CD4-positive, CD25-positive, alpha-beta regulatory T cell (primary cell): ENCODE results near the gene HOPX. TPM values are rescaled to one million over a fixed set of nuclear protein-coding genes. Genes with fewer than 3 reads are reported as not detected.
A peak's percentile ranks its signal among the peaks of the same experiment; 100 is the strongest.
"Not testable (repeated sequence)": the region's sequence is repeated elsewhere in the genome, so short reads cannot be mapped to it uniquely, and the experiment has no call there.

Experiments
- ATAC-seq, 2 donors: fragments of 150-1000 bp; cut with Tn5 transposase; one replicate each; pipeline ENCODE4 v1.10.0; 2021; ENCODE audit warnings: low read depth in 2 of 2, moderate number of reproducible peaks in 2 of 2, moderate library complexity in 1 of 2
- DNase-seq, 3 donors: peaks; one replicate each; pipeline versions ENCODE4 v3.0.0 to v3.0.0-alpha.2; 2012 to 2022; ENCODE audit warnings: mixed read lengths in 1 of 3
- H3K27ac ChIP-seq: one replicate; pipeline ENCODE4 v1.7.0; 2013; ENCODE audit warnings: mild to moderate bottlenecking, low read length; ENCODE audit not compliant: insufficient read depth, poor library complexity, severe bottlenecking
- H3K27me3 ChIP-seq: one replicate; pipeline ENCODE4 v1.7.0; 2013; ENCODE audit warnings: low read length; ENCODE audit not compliant: control insufficient read depth, insufficient read depth
- H3K36me3 ChIP-seq: one replicate; pipeline ENCODE4 v1.7.0; 2013; ENCODE audit warnings: mild to moderate bottlenecking, low read length, moderate library complexity; ENCODE audit not compliant: control insufficient read depth, insufficient read depth
- H3K4me1 ChIP-seq: 2 replicates; pipeline ENCODE4 v1.7.0; 2013; ENCODE audit warnings: mild to moderate bottlenecking, low read length; ENCODE audit not compliant: insufficient read depth, control insufficient read depth, poor library complexity, severe bottlenecking
- H3K4me3 ChIP-seq: one replicate; pipeline ENCODE4 v1.7.0; 2013; ENCODE audit warnings: low read depth, mild to moderate bottlenecking, low read length, moderate library complexity
- H3K9me3 ChIP-seq, 2 experiments: 1 replicate in 1 of 2; 2 replicates in 1 of 2; pipeline ENCODE4 v1.7.0; 2013; ENCODE audit warnings: low read length in 2 of 2, mild to moderate bottlenecking in 1 of 2, moderate library complexity in 1 of 2; ENCODE audit not compliant: control insufficient read depth in 2 of 2
- H3K27ac Mint-ChIP-seq, 3 donors: one replicate each; pipeline ENCODE4 v1.8.0; 2020 to 2022; ENCODE audit warnings: mild to moderate bottlenecking in 3 of 3, mixed read lengths in 3 of 3, moderate library complexity in 2 of 3
- H3K27me3 Mint-ChIP-seq: one replicate; pipeline ENCODE4 v1.8.0; 2022; ENCODE audit warnings: mild to moderate bottlenecking, mixed read lengths
- H3K36me3 Mint-ChIP-seq: one replicate; pipeline ENCODE4 v1.8.0; 2020; ENCODE audit warnings: mixed read lengths
- H3K4me1 Mint-ChIP-seq, 4 donors: one replicate each; pipeline ENCODE4 v1.8.0; 2020 to 2022; ENCODE audit warnings: mixed read lengths in 4 of 4, mild to moderate bottlenecking in 1 of 4
- H3K4me3 Mint-ChIP-seq, 4 donors: one replicate each; pipeline ENCODE4 v1.8.0; 2020 to 2022; ENCODE audit warnings: mild to moderate bottlenecking in 4 of 4, mixed read lengths in 4 of 4, moderate library complexity in 3 of 4
- H3K9me3 Mint-ChIP-seq, 7 donors: one replicate each; pipeline ENCODE4 v1.8.0; 2020 to 2022; ENCODE audit warnings: mixed read lengths in 7 of 7, mild to moderate bottlenecking in 3 of 7, moderate library complexity in 2 of 7
- polyA plus RNA-seq, 4 donors: library from polyadenylated mRNA; unstranded; fragments of 300-500 nt; fragmentation: Illumina TruSeq; gene quantifications; one replicate each; pipeline ENCODE4 v1.2.3, GENCODE V29; 2021
- total RNA-seq: library from RNA; stranded (reverse); gene quantifications from one replicate; pipeline ENCODE4 v1.2.3, GENCODE V29; 2022

The HOPX gene
- 1.9 TPM for total RNA-seq
- polyA plus RNA-seq: 10 to 100 TPM in 2 of 4 donors, 1 to 10 TPM in 2; 1.4 to 13.3 (median 9.3) TPM

DNA sequence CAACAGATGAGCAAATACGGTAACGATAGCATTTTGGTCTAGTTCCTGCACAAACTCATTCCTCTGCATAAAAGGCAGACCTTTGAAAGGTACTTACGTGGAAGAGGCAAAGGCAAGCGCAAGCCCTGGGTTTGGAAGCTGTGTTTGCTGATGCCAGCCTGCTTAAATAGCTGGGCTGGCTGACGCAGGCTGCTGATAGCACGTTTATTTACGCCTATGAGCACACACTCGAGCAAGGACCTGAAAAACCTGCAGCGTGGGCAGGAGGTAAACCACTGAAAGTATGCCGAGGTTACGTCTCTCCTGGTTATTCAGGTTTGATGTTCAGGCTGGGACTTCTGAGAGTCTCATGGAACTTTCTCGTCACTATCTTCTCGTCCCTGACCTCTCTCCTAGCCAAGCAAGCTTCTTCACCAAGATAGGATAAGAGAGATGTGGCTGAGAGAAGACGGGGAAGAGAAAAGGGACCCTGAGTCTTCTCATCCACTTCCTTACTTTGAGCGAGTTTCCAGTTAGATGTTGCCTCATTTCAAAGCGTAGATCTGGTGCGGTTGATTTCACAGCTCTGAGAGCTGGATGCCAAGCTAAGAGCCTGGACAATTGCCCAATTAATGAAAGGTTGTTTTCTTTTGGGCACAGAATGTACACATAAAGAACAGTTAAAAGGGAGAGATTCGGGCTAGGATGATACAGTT is at the start of gene HOPX:
TSS of gene HOPX (minus strand) at position 139 of the 695 bp plus-strand sequence. CDS start 23,480 bp downstream, outside the sequence.
- Histone ChIP-seq H3K27me3 (peaks cover 10% of the 10 kb centered on the region), H3K27ac (no peak within 1 kb of the TSS), H3K4me1 (peaks cover 4% of the 10 kb centered on the region), H3K4me3 (peak within 1 kb of the TSS; percentile 57), H3K36me3 (no peaks in the 10 kb centered on the region), H3K9me3 (no peaks in the 10 kb centered on the region)
- H3K36me3 Mint-ChIP-seq: no peaks in the 10 kb centered on the region
- H3K27ac Mint-ChIP-seq: peak within 1 kb of the TSS in 2 of 3 donors; percentile 21 to 43
- H3K4me3 Mint-ChIP-seq: peak within 1 kb of the TSS in 2 of 4 donors; percentile 47 to 55
- peaks cover 36% of the 10 kb centered on the region for H3K27me3 Mint-ChIP-seq
- peaks cover 0 to 4% (median 0%) of the 10 kb centered on the region in 7 donors for H3K9me3 Mint-ChIP-seq
- DNase-seq (peak in 2 of 3 donors; percentile 12 to 17), ATAC-seq (peak in 1 of 2 donors; percentile 42)
- peaks cover 0 to 13% (median 3%) of the 10 kb centered on the region in 4 donors for H3K4me1 Mint-ChIP-seq

GRCh38 chr4:56730097-56730496 is 49.0 kb upstream of the HOPX start:
- H3K27ac ChIP-seq: no peak overlapping the region
- Mint-ChIP-seq H3K4me3 (no peak overlapping the region), H3K36me3 (no peaks in the 10 kb centered on the region), H3K27ac (no peak overlapping the region), H3K4me1 (peaks cover 0 to 6% (median 0%) of the 10 kb centered on the region in 4 donors), H3K27me3 (no peaks in the 10 kb centered on the region), H3K9me3 (peaks cover 0 to 11% (median 0%) of the 10 kb centered on the region in 7 donors)
- no peaks in the 10 kb centered on the region for H3K4me1 ChIP-seq
- H3K9me3 ChIP-seq: no peaks in the 10 kb centered on the region
- H3K4me3 ChIP-seq: no peak overlapping the region
- ATAC-seq (no peak), DNase-seq (no peak)
- peaks cover 2% of the 10 kb centered on the region for H3K27me3 ChIP-seq
- no peaks in the 10 kb centered on the region for H3K36me3 ChIP-seq

DNA sequence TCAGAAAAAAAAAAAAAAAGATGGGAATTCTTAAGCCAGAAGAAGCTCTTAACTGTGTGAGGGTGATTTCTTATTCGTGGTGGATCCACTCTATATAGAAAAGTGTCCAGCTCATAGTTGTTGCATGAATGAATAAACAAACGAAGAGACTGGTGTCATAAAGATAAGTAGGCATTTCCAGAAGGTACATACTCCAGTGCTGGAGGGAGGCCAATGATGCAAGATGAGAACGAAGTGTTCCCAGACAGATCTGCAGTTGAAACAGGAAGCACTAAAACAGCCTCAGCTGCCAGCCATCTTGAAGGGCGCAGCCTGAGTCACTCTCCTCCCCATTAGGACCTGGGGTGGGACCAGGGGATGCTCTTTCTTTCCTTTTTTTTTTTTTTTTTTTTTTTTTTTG is 47.4 kb upstream of the HOPX start:
- Histone ChIP-seq H3K27ac (no peak overlapping the region), H3K4me1 (no peaks in the 10 kb centered on the region), H3K4me3 (no peak overlapping the region), H3K27me3 (peaks cover 2% of the 10 kb centered on the region), H3K9me3 (no peaks in the 10 kb centered on the region), H3K36me3 (no peaks in the 10 kb centered on the region)
- H3K27me3 Mint-ChIP-seq: no peaks in the 10 kb centered on the region
- no peak overlapping the region for H3K4me3 Mint-ChIP-seq
- ATAC-seq: no peak
- DNase-seq: no peak
- no peak overlapping the region for H3K27ac Mint-ChIP-seq
- no peaks in the 10 kb centered on the region for H3K36me3 Mint-ChIP-seq
- peaks cover 0 to 7% (median under 1%) of the 10 kb centered on the region in 4 donors for H3K4me1 Mint-ChIP-seq
- H3K9me3 Mint-ChIP-seq: peaks cover 0 to 11% (median 1%) of the 10 kb centered on the region in 7 donors

DNA sequence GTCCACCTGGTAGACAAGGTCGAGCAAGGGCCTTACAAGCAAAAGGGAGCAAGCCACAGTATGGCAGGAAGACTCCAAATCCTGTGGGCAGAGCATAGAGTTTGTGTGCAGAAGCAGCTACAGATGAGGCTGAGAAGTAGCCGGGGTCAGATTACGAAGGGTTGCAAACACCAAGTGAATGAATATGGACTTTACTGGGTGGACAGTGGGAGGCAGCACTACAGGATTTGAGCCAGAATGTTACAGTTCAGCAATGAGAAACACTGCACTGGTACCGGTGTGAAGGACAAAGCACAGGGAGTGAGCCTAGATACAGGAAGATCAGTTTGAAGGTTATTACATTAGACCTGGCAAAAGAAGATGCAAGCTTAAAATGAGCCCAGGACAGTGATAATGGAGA is 46.1 kb upstream of the HOPX start:
- Mint-ChIP-seq H3K27ac (peak overlapping the region in 1 of 3 donors; percentile 34), H3K9me3 (peaks cover 0 to 11% (median 1%) of the 10 kb centered on the region in 7 donors), H3K36me3 (no peaks in the 10 kb centered on the region), H3K4me3 (no peak overlapping the region), H3K4me1 (peaks cover 0 to 11% (median 2%) of the 10 kb centered on the region in 4 donors), H3K27me3 (no peaks in the 10 kb centered on the region)
- Histone ChIP-seq H3K27ac (no peak overlapping the region), H3K27me3 (peaks cover 2% of the 10 kb centered on the region), H3K4me3 (no peak overlapping the region), H3K9me3 (no peaks in the 10 kb centered on the region), H3K4me1 (no peaks in the 10 kb centered on the region), H3K36me3 (no peaks in the 10 kb centered on the region)
- ATAC-seq: no peak
- no peak for DNase-seq

- not testable (repeated sequence) for H3K4me1 ChIP-seq, ATAC-seq, DNase-seq, H3K36me3 ChIP-seq, H3K36me3 Mint-ChIP-seq, H3K4me3 ChIP-seq, H3K27ac Mint-ChIP-seq, H3K27ac ChIP-seq, H3K27me3 ChIP-seq, H3K9me3 ChIP-seq, H3K27me3 Mint-ChIP-seq, H3K4me3 Mint-ChIP-seq
- H3K4me1 Mint-ChIP-seq: peaks cover 0 to 11% (median 2%) of the 10 kb centered on the region in 4 donors
- H3K9me3 Mint-ChIP-seq: peaks cover 0 to 11% (median 1%) of the 10 kb centered on the region in 7 donors
Observed at GRCh38 chr4:56726593-56726992, 45.5 kb upstream of the HOPX start.

- Histone ChIP-seq H3K9me3 (no peaks in the 10 kb centered on the region), H3K4me3 (no peak overlapping the region), H3K36me3 (no peaks in the 10 kb centered on the region), H3K27me3 (peaks cover 2% of the 10 kb centered on the region), H3K27ac (no peak overlapping the region), H3K4me1 (no peaks in the 10 kb centered on the region)
- ATAC-seq (no peak), DNase-seq (no peak)
- no peak overlapping the region for H3K4me3 Mint-ChIP-seq
- peaks cover 0 to 11% (median 2%) of the 10 kb centered on the region in 4 donors for H3K4me1 Mint-ChIP-seq
- H3K27ac Mint-ChIP-seq: peak overlapping the region in 1 of 3 donors; percentile 7
- H3K36me3 Mint-ChIP-seq: no peaks in the 10 kb centered on the region
- no peaks in the 10 kb centered on the region for H3K27me3 Mint-ChIP-seq
- peaks cover 0 to 11% (median 1%) of the 10 kb centered on the region in 7 donors for H3K9me3 Mint-ChIP-seq
Observed at GRCh38 chr4:56723659-56724230, 42.6 kb upstream of the HOPX start.

DNA sequence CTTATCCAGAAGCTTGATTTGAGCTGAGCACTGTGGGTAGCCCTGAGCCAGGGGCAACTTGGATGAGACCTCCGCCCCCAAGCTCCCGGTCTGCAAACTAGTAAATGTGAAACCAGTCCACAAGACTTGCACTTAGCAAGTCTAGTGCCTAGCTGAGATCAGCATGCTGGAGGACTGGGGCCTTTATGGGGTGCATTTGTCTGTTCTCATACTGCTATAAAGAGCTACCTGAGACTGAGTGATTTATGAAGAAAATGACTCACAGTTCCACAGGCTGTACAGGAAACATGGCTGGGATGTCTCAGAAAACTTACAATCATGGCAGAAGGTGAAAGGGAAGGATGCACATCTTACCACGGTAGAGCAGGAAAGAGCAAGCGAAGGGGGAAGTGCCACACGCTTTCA is 42.1 kb upstream of the HOPX start:
- H3K27me3 ChIP-seq: peaks cover 2% of the 10 kb centered on the region
- H3K9me3 ChIP-seq: no peaks in the 10 kb centered on the region
- H3K4me1 Mint-ChIP-seq: peaks cover 0 to 11% (median 2%) of the 10 kb centered on the region in 4 donors
- H3K27ac Mint-ChIP-seq: peak overlapping the region in 1 of 3 donors; percentile 7
- ATAC-seq: peak; percentile 16 to 50
- H3K27me3 Mint-ChIP-seq: no peaks in the 10 kb centered on the region
- H3K9me3 Mint-ChIP-seq: peaks cover 0 to 11% (median 1%) of the 10 kb centered on the region in 7 donors
- H3K36me3 ChIP-seq: no peaks in the 10 kb centered on the region
- H3K36me3 Mint-ChIP-seq: no peaks in the 10 kb centered on the region
- H3K27ac ChIP-seq: no peak overlapping the region
- H3K4me3 ChIP-seq: no peak overlapping the region
- no peaks in the 10 kb centered on the region for H3K4me1 ChIP-seq
- H3K4me3 Mint-ChIP-seq: no peak overlapping the region
- DNase-seq: peak in 1 of 3 donors; percentile 18
